T-cell (primary cell): ENCODE data around the gene MAB21L4. TPM values are rescaled to one million over a fixed set of nuclear protein-coding genes. Genes with fewer than 3 reads are reported as not detected.

Source experiments
- ATAC-seq, 4 experiments: fragments of 200-7000 bp in 3 of 4; fragments of 150-1000 bp in 1 of 4; cut with Tn5 transposase; replicated peaks in 1 of 4; 1 replicate in 3 of 4; 2 replicates in 1 of 4; pipeline ENCODE4 v1.10.0; 2021; ENCODE audit warnings: moderate library complexity in 3 of 4, mild to moderate bottlenecking in 2 of 4, moderate number of reproducible peaks in 1 of 4
- CTCF ChIA-PET, 2 donors: fragments of 300-600 bp; sonication (Branson Sonifier 250); formaldehyde crosslinking; loops; one replicate each; lab custom pipeline; 2022; ENCODE audit warnings: antibody characterized with exemption in 2 of 2; lab: Charles Lee
- POLR2A ChIA-PET, 2 donors: fragments of 300-600 bp; sonication (Branson Sonifier 250); formaldehyde crosslinking; loops; one replicate each; lab custom pipeline; 2022; ENCODE audit warnings: antibody characterized with exemption in 2 of 2; lab: Charles Lee
- DNase-seq, 35 experiments: peaks; one replicate each; pipeline versions ENCODE4 v3.0.0 to v3.0.0-alpha.2; 2013 to 2023
- H3K27ac ChIP-seq: one replicate; pipeline ENCODE4 v1.5.1; 2013; ENCODE audit warnings: low read length
- H3K27me3 ChIP-seq, 2 experiments: replicated peaks in 1 of 2; 1 replicate in 1 of 2; 2 replicates in 1 of 2; pipeline versions ENCODE4 v1.6.1 to v1.7.0; 2013; ENCODE audit warnings: low read length in 1 of 2, mixed read lengths in 1 of 2; ENCODE audit not compliant: control insufficient read depth in 2 of 2, insufficient read depth in 2 of 2; ENCODE audit errors: extremely low read depth in 1 of 2
- H3K36me3 ChIP-seq, 2 donors: 1 replicate in 1 of 2; 2 replicates in 1 of 2; pipeline versions ENCODE4 v1.6.1 to v1.7.0; 2013; ENCODE audit warnings: low read length in 1 of 2; ENCODE audit not compliant: control insufficient read depth in 2 of 2, insufficient read depth in 1 of 2; ENCODE audit errors: extremely low read depth in 1 of 2
- H3K4me1 ChIP-seq, 2 experiments: 1 replicate in 1 of 2; 2 replicates in 1 of 2; pipeline versions ENCODE4 v1.6.1 to v1.7.0; 2013; ENCODE audit warnings: low read length in 2 of 2, mixed read lengths in 1 of 2; ENCODE audit not compliant: insufficient read depth in 2 of 2, control insufficient read depth in 1 of 2; ENCODE audit errors: extremely low read depth in 1 of 2
- H3K4me3 ChIP-seq, 2 donors: 1 replicate in 1 of 2; 2 replicates in 1 of 2; pipeline versions ENCODE4 v1.5.1 to v1.7.0; 2013; ENCODE audit warnings: mild to moderate bottlenecking in 2 of 2, low read length in 1 of 2, moderate library complexity in 1 of 2; ENCODE audit not compliant: control insufficient read depth in 1 of 2; ENCODE audit errors: extremely low read depth in 1 of 2
- H3K9me3 ChIP-seq: 2 replicates; pipeline ENCODE4 v1.7.0; 2013
- H3K27ac Mint-ChIP-seq, 2 donors: one replicate each; pipeline ENCODE4 v1.8.0; 2020 to 2021; ENCODE audit warnings: mild to moderate bottlenecking in 2 of 2, mixed read lengths in 2 of 2
- H3K27me3 Mint-ChIP-seq, 2 donors: one replicate each; pipeline ENCODE4 v1.8.0; 2021 to 2022; ENCODE audit warnings: mixed read lengths in 2 of 2
- H3K36me3 Mint-ChIP-seq: one replicate; pipeline ENCODE4 v1.8.0; 2021; ENCODE audit warnings: mixed read lengths
- H3K4me1 Mint-ChIP-seq, 3 donors: one replicate each; pipeline ENCODE4 v1.8.0; 2020 to 2022; ENCODE audit warnings: mixed read lengths in 3 of 3, mild to moderate bottlenecking in 1 of 3
- H3K4me3 Mint-ChIP-seq, 3 donors: one replicate each; pipeline ENCODE4 v1.8.0; 2020 to 2022; ENCODE audit warnings: mild to moderate bottlenecking in 3 of 3, mixed read lengths in 3 of 3, moderate library complexity in 3 of 3
- H3K9me3 Mint-ChIP-seq, 3 donors: one replicate each; pipeline ENCODE4 v1.8.0; 2020 to 2022; ENCODE audit warnings: mixed read lengths in 3 of 3
- WGBS: methylation state at CpG from one replicate; pipeline ENCODE4 v1.1.5; 2013; ENCODE audit warnings: missing lambda C conversion rate; ENCODE audit not compliant: insufficient coverage; 5-methylcytosine and 5-hydroxymethylcytosine counted together
- total RNA-seq, 35 experiments: library from RNA in 6 of 35; stranded (reverse) in 6 of 35; fragments of 120-200 nt in 1 of 35; gene quantifications; one replicate each; pipeline versions ENCODE4 v1.2.1 to v1.2.4 and lab custom pipeline; 2013 to 2026

Gene MAB21L4
- total RNA-seq, 5 donors from 2014 or later (not counting 1 experiment from before 2014, with no cell fraction given): not detected

DNA sequence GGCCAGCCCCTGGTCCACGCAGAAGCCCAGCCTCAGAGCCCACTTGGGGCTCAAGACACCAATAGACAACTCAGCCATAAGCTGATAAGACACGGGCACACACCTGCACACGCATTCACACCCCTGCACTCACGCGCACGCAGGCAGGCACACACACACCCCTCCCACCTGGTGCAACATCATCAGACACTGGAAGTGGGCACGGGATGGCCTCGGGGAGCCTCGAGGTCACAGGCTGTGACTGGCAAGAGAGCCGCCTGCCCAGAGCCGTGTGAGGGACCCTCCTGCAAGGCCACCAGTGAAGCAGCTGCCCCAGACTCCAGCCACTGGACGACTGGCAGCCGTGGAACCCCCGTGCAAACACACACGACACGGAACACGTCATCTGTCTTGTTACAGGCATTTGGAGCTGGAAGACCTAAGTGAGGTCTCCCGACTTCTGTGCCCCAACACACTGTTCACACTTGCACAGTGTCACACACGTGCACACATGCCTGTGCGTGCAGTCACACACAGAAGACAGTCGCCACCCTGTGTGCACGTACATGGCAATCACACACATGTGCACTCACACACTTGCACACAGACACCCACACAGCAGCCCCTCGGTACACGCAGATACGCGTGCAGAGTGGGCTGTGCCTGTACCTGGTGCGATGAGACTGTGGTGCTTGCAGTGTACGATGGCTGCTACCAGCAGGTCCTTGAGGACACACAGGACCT is 959 bp downstream of the MAB21L4 start:
- no peak overlapping the region for H3K27ac Mint-ChIP-seq
- peaks cover 0 to 7% of the 10 kb centered on the region in 2 experiments for H3K4me1 ChIP-seq
- H3K4me3 ChIP-seq: no peak overlapping the region
- no peaks in the 10 kb centered on the region for H3K9me3 Mint-ChIP-seq
- peaks cover 0 to 4% of the 10 kb centered on the region in 2 donors for H3K27me3 Mint-ChIP-seq
- ChIA-PET CTCF (no interaction called here), POLR2A (no interaction called here)
- H3K36me3 Mint-ChIP-seq: no peaks in the 10 kb centered on the region
- no peak overlapping the region for H3K4me3 Mint-ChIP-seq
- DNase-seq: no peak
- peaks cover 0 to 2% (median 0%) of the 10 kb centered on the region in 3 donors for H3K4me1 Mint-ChIP-seq
- no peak overlapping the region for H3K27ac ChIP-seq
- no peaks in the 10 kb centered on the region for H3K9me3 ChIP-seq
- H3K36me3 ChIP-seq: no peaks in the 10 kb centered on the region
- ATAC-seq: no peak
- 86% methylated on average over 26 of the region's 28 CpGs for WGBS
- H3K27me3 ChIP-seq: peaks cover 0 to 31% of the 10 kb centered on the region in 2 experiments

DNA sequence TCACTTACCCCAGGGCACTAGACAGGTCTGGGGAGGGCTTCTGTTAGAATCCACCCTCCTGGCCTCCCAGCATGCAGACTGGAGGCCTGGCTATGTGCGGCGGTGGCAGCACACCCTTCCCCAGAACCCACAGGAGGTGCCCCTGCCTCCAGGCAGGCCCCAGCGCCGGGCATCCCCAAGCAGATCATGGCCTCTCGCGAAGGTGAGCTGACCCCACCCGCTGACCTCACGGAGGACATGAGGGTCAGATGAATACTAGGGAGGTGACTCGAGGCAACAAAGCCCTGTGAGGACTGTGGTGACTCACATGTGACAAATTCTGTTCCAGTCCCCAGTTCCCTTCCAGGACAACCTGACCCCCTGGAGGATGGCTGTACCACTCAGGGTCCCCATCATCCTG is 1.9 kb downstream of the MAB21L4 start:
- H3K27me3 ChIP-seq: peaks cover 0 to 31% of the 10 kb centered on the region in 2 experiments

DNA sequence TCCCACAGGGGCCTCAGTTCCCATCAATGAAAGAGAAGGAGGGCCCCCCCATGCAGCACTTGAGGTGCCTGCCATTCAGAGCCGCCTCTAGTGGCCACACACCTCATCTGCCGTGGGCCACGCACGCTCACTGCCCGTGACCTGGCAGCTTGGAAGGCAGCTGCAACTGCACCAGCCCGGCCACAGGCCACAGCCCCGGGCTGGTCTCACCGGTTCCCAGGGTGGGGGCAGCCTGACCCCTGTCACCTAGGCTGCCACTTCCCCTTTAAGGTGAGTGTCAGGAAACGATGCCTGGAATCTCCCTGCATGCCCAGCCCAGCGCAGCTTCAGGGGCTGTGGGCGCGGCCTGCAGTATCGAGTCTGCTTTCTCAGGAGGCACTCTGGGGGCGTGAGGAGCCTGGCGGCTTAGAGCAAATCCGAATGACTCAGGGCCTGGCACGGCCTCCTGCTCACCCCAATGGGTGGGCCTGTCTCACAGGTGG is 2.6 kb downstream of the MAB21L4 start:
- Mint-ChIP-seq H3K4me3 (no peak overlapping the region), H3K27ac (no peak overlapping the region), H3K4me1 (peaks cover 0 to 2% (median 0%) of the 10 kb centered on the region in 3 donors), H3K9me3 (no peaks in the 10 kb centered on the region), H3K36me3 (no peaks in the 10 kb centered on the region), H3K27me3 (peaks cover 0 to 4% of the 10 kb centered on the region in 2 donors)
- Histone ChIP-seq H3K27ac (no peak overlapping the region), H3K4me1 (peaks cover 0 to 7% of the 10 kb centered on the region in 2 experiments), H3K4me3 (no peak overlapping the region), H3K27me3 (peaks cover 0 to 28% of the 10 kb centered on the region in 2 experiments), H3K9me3 (no peaks in the 10 kb centered on the region), H3K36me3 (no peaks in the 10 kb centered on the region)
- ATAC-seq: peak in 2 of 4 experiments; percentile 58 to 64
- ChIA-PET CTCF (no interaction called here), POLR2A (no interaction called here)
- 30% methylated on average over 13 of the region's 17 CpGs for WGBS
- DNase-seq: peak in 5 of 35 experiments; percentile 10 to 48 (median 32)

More for the DNA sequence above, 1.9 kb downstream of the MAB21L4 start:
- ChIA-PET POLR2A (no interaction called here), CTCF (no interaction called here)
- DNase-seq (no peak), ATAC-seq (no peak)
- H3K36me3 ChIP-seq: no peaks in the 10 kb centered on the region
- H3K4me1 Mint-ChIP-seq: peaks cover 0 to 2% (median 0%) of the 10 kb centered on the region in 3 donors
- H3K27ac ChIP-seq: no peak overlapping the region
- H3K9me3 Mint-ChIP-seq: no peaks in the 10 kb centered on the region
- H3K27ac Mint-ChIP-seq: no peak overlapping the region
- 79% methylated on average over 5 of the region's 9 CpGs for WGBS
- no peak overlapping the region for H3K4me3 ChIP-seq
- no peak overlapping the region for H3K4me3 Mint-ChIP-seq
- peaks cover 0 to 4% of the 10 kb centered on the region in 2 donors for H3K27me3 Mint-ChIP-seq
- H3K36me3 Mint-ChIP-seq: no peaks in the 10 kb centered on the region
- no peaks in the 10 kb centered on the region for H3K9me3 ChIP-seq
- peaks cover 0 to 7% of the 10 kb centered on the region in 2 experiments for H3K4me1 ChIP-seq

DNA sequence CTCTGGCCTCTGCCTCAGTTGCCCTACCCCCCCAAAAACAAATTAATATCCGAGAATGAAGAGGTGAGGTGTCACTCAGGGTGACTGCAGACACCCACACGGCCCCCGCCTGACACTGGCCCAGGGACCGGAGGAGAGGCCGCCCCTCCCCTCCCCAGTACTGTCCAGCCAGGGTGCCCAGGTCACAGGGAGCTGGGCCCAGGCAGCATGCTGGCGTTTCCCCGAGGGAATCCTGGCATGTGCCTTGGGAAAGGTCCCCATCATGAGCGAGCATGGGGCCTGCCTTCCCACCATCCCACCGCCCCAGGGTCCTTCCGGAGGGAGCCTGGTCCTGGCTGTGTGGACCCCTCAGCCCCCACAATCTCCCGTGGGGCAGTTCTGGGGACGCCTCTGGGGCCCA is 3.0 kb downstream of the MAB21L4 start:
- H3K27me3 Mint-ChIP-seq: peaks cover 0 to 2% of the 10 kb centered on the region in 2 donors
- H3K9me3 Mint-ChIP-seq: no peaks in the 10 kb centered on the region
- ATAC-seq: no peak
- CTCF ChIA-PET: no interaction called here
- no peak overlapping the region for H3K4me3 Mint-ChIP-seq
- Histone ChIP-seq H3K4me3 (no peak overlapping the region), H3K4me1 (peaks cover 0 to 7% of the 10 kb centered on the region in 2 experiments), H3K9me3 (no peaks in the 10 kb centered on the region), H3K36me3 (no peaks in the 10 kb centered on the region), H3K27me3 (peaks cover 0 to 24% of the 10 kb centered on the region in 2 experiments), H3K27ac (no peak overlapping the region)
- DNase-seq: no peak
- peaks cover 0 to 2% (median 0%) of the 10 kb centered on the region in 3 donors for H3K4me1 Mint-ChIP-seq
- H3K27ac Mint-ChIP-seq: no peak overlapping the region
- POLR2A ChIA-PET: no interaction called here
- no peaks in the 10 kb centered on the region for H3K36me3 Mint-ChIP-seq
- 84% methylated on average over 9 of the region's 12 CpGs for WGBS

DNA sequence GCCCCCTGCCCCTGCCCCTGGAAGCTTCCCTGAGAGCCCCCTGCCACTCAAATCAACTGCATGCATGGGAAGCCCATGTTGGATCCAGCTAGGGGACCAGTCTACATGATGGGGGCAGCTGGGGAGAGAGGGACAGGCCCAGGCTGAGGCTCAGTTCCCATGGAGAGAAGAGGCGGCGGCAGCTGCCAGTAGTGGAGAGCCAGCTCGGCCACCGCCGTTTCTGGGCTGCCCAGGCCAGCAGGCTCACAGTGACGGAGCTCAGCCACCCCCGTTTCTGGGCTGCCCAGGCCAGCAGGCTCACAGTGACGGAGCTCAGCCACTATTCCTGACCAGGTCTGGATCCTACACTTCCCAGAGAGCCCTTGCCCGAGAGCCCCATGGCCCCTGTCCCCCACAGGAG is 3.6 kb downstream of the MAB21L4 start:
- H3K36me3 Mint-ChIP-seq: no peaks in the 10 kb centered on the region
- no peaks in the 10 kb centered on the region for H3K36me3 ChIP-seq
- H3K4me1 ChIP-seq: peaks cover 0 to 7% of the 10 kb centered on the region in 2 experiments
- H3K4me3 ChIP-seq: no peak overlapping the region
- peaks cover 0 to 2% (median 0%) of the 10 kb centered on the region in 3 donors for H3K4me1 Mint-ChIP-seq
- H3K9me3 ChIP-seq: no peaks in the 10 kb centered on the region
- H3K27me3 Mint-ChIP-seq: no peaks in the 10 kb centered on the region
- no peak for ATAC-seq
- H3K27ac ChIP-seq: no peak overlapping the region
- H3K4me3 Mint-ChIP-seq: no peak overlapping the region
- DNase-seq: no peak
- 76% methylated on average over 9 of the region's 9 CpGs for WGBS
- no peak overlapping the region for H3K27ac Mint-ChIP-seq
- peaks cover 0 to 22% of the 10 kb centered on the region in 2 experiments for H3K27me3 ChIP-seq
- POLR2A ChIA-PET: no interaction called here
- H3K9me3 Mint-ChIP-seq: no peaks in the 10 kb centered on the region
- CTCF ChIA-PET: no interaction called here

DNA sequence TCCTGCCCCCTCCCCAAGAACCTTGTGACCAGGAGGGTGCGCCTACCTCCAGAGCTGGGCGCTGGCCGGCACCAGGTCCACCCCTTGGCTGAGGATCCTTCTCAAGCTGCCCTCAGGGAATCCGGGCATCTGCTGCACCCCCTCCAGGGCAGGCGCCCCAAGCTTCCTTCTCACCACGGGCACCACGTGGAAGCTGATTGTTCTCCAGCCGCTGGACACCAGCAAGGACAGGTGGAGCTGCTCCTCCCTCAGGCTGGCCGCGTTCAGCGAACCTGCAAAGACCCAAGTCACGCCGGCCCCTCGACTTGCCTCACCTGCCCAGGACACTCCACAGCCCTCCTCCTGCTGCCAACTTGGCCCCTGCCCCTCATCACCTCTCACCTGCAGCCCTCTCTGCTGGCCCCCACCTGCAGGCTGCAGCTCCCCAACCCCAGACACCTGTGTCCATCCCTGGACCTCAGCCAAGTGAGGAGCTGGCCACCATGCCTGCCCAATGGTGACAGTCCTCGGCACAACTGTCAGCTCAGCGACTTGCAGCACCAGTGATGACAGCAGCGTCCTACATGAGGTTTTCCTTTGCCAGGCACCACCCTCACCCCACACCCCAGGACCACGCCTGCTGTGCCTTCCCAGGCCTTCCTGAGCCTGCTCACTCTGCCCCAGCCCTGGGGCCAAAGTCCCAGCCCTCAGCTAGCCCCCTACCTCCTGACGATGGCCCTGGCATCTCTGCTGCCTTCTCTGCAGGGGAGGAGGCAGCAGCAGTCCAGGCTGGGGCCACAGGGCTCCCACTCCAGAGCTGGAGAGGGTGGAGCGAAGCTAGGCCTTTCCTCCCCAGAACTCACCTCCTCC is 4.2 kb downstream of the MAB21L4 start:
- H3K36me3 ChIP-seq: no peaks in the 10 kb centered on the region
- Mint-ChIP-seq H3K9me3 (no peaks in the 10 kb centered on the region), H3K27me3 (no peaks in the 10 kb centered on the region), H3K36me3 (no peaks in the 10 kb centered on the region), H3K27ac (no peak overlapping the region), H3K4me1 (peaks cover 0 to 2% (median 0%) of the 10 kb centered on the region in 3 donors), H3K4me3 (no peak overlapping the region)
- no peaks in the 10 kb centered on the region for H3K9me3 ChIP-seq
- no peak for ATAC-seq
- POLR2A ChIA-PET: no interaction called here
- CTCF ChIA-PET: no interaction called here
- H3K4me1 ChIP-seq: peaks cover 0 to 7% of the 10 kb centered on the region in 2 experiments
- DNase-seq: no peak
- H3K27ac ChIP-seq: no peak overlapping the region
- WGBS: 84% methylated on average over 18 of the region's 20 CpGs
- H3K4me3 ChIP-seq: no peak overlapping the region
- H3K27me3 ChIP-seq: peaks cover 0 to 16% of the 10 kb centered on the region in 2 experiments
